Bone marrow (tissue), 2 donors: Measurements from ENCODE around the gene PANK3.
"Not testable (repeated sequence)": the region's sequence is repeated elsewhere in the genome, so short reads cannot be mapped to it uniquely, and the experiment has no call there.

Experiments used
- DNase-seq, 2 donors: peaks; one replicate each; lab custom pipeline; 2025; lab: John Stamatoyannopoulos, UW

Gene PANK3

DNA sequence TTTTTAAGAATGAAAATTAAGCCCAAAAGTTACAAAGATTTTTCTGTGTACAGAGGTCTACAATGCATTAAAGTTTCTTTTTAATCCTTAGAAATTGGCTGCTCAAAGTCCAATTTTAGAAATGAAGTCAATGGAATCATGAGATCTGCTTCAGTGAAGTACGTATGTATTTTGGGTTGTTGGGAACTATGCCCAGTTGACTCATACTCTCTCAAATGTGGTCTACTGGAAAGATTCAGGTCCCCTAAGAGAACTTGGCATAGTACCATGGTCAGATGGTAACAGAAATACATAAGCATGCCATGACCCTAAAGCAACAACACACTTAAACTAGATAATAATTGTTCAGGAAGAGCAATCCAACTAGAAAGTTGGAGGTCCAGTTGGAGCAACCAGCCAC, 27.0 kb downstream of the PANK3 start:
- DNase-seq: no peak

DNA sequence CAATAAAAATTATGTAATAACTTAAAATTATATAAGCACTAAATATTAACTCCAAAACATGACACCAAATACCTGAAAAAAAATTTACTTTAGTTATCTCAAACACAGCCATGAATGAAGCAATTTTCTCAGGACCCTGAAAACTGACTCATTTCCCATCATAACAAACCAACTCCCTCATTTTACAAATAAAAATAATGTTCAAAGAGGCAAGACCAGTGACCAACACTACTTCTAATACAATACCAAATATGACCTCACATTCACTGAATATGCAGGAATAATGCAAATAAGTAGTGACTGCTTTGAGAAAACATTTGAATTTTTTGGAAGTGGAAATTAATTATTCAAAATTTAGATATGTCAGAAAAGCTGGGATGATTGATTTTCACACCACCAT, 28.5 kb downstream of the PANK3 start:
- DNase-seq: no peak

DNA sequence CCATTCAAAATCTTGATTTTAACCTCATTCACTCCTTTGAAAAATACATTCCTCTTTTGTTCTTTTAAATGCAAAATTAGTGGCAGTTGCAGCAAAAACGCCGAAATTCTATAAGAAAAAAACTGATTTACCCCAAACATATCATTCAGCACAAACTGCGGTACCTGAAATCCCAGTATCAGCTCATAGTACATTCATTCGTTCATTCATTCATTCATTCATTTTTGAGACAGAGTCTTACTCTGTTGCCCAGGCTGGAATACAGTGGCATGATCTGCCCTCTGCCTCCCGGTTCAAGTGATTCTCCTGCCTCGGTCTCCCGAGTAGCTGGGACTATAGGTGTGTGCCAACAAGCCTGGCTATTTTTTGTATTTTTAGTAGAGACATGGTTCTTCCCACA, 29.6 kb downstream of the PANK3 start:
- no peak for DNase-seq

DNA sequence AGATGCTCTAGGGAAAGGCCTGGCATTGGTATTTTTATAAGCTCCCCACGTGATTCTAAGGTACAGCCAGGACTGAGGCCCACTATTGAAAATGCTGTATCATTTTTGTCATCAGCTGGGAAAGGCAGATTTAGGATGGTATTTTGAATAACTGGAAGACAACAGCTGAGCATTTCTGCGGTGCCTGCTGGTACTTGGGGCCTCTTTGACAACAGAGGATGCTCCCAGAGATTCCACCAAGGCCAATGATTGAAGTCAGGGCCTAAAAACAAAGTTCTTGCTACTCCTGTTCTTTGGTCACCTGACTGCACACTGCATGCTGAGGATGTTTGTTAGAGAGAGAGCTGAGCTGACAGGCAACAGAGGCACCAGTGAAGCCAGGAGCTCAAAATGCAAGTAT, 42.0 kb downstream of the PANK3 start:
- no peak for DNase-seq

DNA sequence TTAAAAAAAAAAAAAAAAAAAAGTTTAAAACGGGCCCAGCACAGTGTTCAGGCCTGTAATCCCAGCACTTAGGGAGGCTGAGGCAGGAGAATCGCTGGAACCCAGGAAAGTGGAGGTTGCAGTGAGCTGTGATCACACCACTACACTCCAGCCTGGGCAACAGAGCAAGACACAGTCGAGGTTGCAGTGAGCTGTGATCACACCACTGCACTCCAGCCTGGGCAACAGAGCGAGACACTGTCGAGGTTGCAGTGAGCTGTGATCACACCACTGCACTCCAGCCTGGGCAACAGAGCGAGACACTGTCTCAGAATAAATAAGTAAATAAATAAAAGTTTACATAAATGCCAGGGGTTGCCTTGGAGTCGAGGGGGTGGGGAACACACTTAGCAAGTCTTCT, 44.8 kb downstream of the PANK3 start:
- not testable (repeated sequence) for DNase-seq

DNA sequence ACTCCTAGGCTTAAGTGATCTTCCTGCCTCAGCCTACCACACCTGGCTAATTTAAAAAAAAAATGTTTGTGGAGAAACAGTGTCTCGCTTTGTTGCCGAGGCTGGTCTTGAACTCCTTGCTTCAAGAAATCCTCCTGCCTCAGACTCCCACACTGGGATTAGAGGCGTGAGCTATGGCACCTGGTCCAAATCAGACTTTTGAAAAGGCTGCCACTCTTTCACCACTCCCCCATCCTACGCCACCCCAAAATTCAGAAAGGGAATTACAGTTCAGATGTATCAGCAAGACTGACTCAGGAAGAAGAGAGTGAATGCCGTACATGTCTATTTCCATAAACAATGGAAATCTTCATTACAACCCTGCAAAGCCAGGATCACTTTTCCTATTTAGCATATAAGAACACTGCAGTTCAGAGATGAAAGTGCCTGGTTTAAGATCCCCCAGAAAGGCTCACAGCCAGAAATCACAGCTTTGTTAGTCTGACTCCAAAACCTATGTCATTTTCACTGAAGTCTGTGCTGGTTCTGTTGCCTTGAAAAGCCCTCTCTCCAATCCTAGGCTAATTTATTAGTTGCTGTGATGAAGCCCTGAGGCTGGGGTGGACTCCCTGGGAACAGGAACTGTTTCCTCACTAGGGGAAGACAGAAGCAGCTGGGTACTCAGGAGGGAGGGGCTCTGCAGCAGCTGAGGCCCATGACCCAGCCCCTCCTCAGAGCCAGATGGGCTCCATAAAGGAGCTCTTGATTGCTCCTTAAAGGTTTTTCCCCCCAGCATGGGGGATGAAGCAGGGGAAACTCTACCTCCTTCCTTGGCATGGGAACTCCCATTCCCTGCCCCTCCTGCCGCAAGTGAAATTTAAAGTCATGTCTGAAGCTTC, 46.9 kb downstream of the PANK3 start:
- DNase-seq: no peak

DNA sequence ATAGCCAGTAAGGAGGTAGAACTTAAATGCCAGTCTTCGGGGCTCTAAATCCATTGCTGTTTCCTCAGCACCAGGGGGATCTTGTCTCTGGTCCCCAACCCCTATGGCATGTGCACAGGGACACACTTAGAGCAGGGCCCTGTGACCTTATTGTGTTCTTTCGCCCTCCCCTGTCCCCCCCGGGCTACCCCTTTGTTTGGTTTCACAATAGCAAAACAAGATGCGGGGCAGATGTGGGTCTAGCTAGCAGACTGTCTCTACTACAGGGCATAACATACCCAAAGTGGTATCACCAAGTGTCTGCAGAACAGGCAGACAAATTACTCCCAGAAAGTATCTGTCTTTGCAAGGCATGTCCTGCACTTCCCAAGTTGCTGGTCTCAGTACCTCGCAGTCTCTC, 48.0 kb downstream of the PANK3 start:
- no peak for DNase-seq

DNA sequence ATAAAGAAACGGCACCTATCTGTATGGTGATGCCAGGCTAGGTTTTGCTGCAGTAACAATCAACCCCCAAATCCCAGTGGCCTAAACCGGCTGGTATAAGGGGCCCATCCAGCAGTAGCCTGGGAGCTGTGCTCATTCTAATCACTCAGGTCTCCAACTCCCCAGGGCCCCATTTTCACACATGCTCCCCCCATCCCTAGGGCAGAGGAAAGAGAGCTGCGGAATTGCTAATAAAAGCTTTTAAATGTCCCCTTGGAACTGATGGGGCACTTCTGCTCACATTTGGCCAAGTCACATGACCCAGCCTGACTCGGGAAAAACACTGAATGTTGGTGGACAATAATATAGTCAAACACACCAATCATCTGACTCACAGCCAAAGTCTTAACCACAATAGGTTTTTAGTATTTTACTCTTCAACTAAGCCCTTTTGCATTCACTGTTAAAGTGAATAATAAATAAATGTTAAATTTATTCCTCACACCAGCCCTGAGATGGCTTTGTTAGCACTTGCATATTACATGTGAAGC, 48.5 kb downstream of the PANK3 start:
- no peak for DNase-seq

DNA sequence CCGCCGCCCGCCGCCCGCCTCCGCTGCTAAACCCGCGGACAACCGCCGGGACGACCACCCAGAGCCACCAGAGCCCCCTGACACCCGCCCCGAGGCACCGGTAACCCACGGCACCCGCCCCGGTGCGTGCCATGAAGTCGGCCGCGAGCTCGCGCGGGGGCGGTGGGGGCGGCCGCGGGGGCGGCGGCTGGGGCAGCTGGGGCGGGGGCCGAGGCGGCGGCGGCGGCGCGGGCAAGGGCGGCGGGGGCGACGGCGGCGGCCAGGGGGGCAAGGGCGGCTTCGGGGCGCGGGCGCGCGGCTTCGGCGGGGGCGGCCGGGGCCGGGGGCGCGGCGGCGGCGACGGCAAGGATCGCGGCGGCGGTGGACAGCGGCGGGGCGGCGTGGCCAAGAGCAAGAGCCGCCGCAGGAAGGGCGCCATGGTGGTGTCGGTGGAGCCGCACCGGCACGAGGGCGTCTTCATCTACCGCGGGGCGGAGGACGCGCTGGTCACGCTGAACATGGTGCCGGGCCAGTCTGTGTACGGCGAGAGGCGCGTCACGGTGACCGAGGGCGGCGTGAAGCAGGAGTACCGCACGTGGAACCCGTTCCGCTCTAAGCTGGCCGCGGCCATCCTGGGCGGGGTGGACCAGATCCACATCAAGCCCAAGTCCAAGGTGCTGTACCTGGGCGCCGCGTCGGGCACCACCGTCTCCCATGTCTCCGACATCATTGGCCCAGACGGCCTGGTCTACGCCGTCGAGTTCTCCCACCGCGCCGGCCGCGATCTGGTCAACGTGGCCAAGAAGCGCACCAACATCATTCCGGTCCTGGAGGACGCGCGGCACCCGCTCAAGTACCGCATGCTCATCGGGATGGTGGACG, 49.6 kb downstream of the PANK3 start:
- no peak for DNase-seq

DNA sequence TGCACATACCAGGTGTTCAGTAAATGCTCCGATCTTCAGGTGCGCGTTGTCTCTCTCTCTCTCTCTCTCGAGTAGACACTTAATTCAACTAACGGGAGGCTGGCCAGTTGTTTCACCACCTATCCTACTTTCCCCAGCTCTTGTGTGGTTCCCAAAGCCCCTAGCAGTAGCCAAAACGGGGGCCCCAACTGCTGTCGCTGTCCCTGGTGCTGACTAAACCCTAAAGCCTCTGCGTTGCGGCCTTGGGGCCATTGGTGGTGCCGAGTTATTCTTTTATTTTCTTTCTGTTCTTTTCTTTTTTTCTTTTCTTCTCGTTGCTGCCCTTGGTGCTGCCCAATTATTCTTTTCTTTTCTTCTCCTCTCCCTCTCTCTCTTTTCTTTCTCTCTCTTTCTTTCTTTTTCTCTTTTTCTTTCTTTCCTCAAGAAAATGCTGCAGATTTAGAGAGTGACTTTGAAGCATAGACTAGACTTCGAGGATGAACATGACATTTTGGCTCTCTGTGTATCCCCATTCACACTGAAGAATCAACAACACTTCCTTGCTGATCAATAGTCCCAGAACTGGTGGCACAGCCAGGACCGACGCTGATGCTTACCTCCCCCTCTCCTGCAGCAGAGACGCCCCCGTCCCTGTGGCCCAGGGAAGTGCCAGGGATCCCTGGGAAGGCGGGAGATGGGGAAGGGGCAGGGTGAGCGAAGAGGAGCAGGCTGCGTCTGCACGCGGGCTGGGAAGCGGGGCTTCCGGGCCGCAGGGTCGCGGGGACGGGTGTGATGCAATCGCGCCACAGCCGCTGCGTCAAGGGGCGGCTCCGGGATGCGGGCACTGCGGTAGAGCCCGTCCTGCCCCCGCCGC, 50.4 kb downstream of the PANK3 start, which contains the start of gene FBLL1:
Gene FBLL1 (plus strand): TSS at position 785 of the 853 bp plus-strand sequence. CDS start 200 bp downstream, outside the sequence.
- no peak for DNase-seq

DNA sequence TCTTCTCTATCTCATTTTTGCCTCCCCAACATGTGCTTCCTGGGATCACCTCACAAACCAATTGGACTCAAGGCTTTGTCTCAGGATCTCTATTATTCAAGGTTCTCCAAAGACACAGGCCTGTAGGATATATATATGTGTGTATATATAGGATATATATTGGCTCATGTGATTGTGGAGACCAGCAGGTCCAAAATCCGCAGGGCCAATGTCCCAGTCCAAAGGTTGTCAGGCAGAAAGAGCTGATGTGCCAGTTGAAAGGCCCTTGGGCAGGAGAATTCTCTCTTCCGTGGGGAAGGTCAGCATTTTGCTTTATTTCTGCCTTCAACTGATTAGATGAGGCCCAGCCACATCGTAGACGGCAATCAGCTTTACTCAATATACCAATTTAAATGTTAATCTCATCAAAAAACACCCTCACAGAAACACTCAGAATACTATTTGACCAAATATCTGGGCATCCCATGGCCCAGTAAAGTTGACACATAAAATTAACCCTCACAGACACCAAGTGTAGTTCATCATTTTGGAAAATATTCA, 51.3 kb downstream of the PANK3 start:
- DNase-seq: no peak

DNA sequence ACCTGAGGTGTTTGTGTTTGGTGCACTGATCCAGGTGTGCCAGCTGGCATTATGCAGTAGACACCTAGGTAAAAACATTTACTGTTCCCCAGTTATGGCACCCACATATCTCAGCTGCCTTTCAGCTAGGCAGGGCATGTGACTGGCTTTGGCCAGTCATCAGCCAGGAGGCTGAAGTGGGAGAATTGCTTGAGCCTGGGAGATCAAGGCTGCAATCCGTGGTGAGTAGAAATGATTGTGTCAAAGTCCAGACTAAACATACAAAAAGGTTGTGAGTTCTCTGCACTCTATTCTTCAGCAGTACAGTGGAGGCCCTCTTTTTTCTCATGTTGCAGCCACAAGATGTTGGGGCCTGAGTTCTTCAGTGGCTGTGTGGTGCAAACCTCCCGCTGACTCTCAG, 53.3 kb downstream of the PANK3 start:
- DNase-seq: no peak

DNA sequence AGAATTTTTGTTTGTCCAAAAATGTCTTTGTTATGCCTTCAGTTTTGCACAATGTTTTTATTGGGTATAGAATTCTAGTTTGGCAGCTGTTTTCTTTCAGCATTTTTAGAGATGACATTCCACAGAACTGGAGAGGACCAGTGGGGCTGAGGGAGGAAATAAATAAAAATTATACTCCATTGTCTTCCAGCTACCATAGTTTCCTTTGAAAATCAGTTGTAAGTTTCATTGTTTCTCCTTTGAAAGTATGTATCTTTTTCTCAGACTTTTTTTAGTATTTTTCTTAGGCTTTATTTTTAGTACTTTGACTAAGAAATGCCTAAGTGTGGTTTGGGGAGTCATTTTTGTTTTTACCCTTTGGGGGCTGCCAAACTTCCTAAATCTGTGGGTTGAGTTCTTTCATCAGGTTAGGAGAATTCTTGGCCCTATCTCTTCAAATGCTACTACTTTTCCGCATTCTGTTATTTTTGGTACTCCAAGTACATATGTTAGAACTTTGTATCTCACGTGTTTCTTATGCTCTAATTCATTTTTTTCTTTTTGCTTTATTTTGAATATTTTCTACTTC, 65.2 kb downstream of the PANK3 start:
- no peak for DNase-seq

DNA sequence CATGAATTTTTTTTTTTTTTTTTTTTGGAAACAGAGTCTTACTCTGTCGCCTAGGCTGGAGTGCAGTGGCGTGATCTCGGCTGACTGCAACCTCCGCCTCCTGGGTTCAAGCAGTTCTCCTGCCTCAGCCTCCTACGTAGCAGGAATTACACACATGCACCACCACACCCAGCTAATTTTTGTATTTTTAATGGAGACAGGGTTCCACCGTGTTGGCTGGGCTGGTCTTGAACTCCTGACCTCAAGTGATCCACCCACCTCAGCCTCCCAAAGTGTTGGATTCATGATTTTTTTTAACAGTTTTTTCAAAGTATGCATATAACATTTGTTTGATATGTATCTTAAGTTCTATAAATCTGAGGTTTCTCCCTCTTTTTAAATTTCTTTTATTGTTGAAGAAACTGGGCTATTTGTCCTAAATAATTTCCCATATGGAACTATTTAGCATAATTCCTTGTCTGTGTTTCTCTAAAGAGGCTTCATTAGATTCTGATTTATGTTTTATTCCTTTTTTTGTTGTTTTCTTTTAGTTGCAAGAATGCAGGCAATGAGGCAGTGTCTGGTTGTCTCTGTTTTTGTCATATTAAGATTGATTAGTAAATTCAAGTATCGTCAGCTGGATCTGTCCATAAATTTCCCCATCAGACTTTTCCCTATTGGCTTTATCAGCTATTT, 76.5 kb downstream of the PANK3 start:
- DNase-seq: no peak
